Small intestine (tissue), 7 donors: ENCODE measurements around the gene CDK5. TPM values are rescaled to one million over a fixed set of nuclear protein-coding genes. Genes with fewer than 3 reads are reported as not detected.

ENCODE experiments used
- DNase-seq, 2 donors: peaks; one replicate each; pipeline versions ENCODE4 v3.0.0 to v3.0.0-alpha.2; 2013
- FAIRE-seq: peaks from 2 replicates; lab custom pipeline; 2012; peaks lifted over from hg19 to GRCh38; lab: Jason Lieb, UNC
- H3K27ac ChIP-seq, 3 donors: one replicate each; pipeline ENCODE4 v1.5.1; 2013; ENCODE audit warnings: low read length in 2 of 3, mild to moderate bottlenecking in 2 of 3, control low read depth in 1 of 3, inconsistent platforms in 1 of 3, low read depth in 1 of 3, moderate library complexity in 1 of 3
- H3K27me3 ChIP-seq, 3 donors: one replicate each; pipeline ENCODE4 v1.6.1; 2013; ENCODE audit warnings: low read length in 3 of 3, inconsistent platforms in 1 of 3; ENCODE audit not compliant: control insufficient read depth in 3 of 3, insufficient read depth in 3 of 3
- H3K36me3 ChIP-seq, 3 donors: one replicate each; pipeline ENCODE4 v1.6.1; 2013; ENCODE audit warnings: low read length in 3 of 3, inconsistent platforms in 1 of 3, low read depth in 1 of 3, mild to moderate bottlenecking in 1 of 3, moderate library complexity in 1 of 3; ENCODE audit not compliant: control insufficient read depth in 3 of 3, insufficient read depth in 2 of 3
- H3K4me1 ChIP-seq, 3 donors: one replicate each; pipeline ENCODE4 v1.6.1; 2013; ENCODE audit warnings: low read length in 2 of 3, inconsistent platforms in 1 of 3, low read depth in 1 of 3, mild to moderate bottlenecking in 1 of 3, moderate library complexity in 1 of 3; ENCODE audit not compliant: control insufficient read depth in 3 of 3, insufficient read depth in 2 of 3
- H3K4me3 ChIP-seq, 3 donors: one replicate each; pipeline ENCODE4 v1.5.1; 2013; ENCODE audit warnings: low read length in 3 of 3, control low read depth in 1 of 3, inconsistent platforms in 1 of 3, low read depth in 1 of 3, mild to moderate bottlenecking in 1 of 3, moderate library complexity in 1 of 3
- H3K9me3 ChIP-seq, 2 donors: one replicate each; pipeline ENCODE4 v1.6.1; 2013; ENCODE audit warnings: low read depth in 1 of 2, low read length in 1 of 2; ENCODE audit not compliant: control insufficient read depth in 2 of 2, insufficient read depth in 1 of 2
- WGBS, 3 donors: extraction: QIAGEN DNeasy Blood & Tissue Kit; methylation state at CpG; one replicate each; pipeline ENCODE4 v1.1.7; 2013; 5-methylcytosine and 5-hydroxymethylcytosine counted together
- polyA plus RNA-seq, 4 donors: library from polyadenylated mRNA; stranded (reverse) in 3 of 4; unstranded in 1 of 4; fragments of 200-250 nt in 3 of 4; fragments of 120-200 nt in 1 of 4; gene quantifications; one replicate each; pipeline versions ENCODE4 v1.2.1 to v1.2.3, GENCODE V29; 2013
- donor health status: healthy with polysubstance abuse.
- donor health status: control.
- donor health status: control.
- donor health status: Bipolar disorder and iron deficiency.
- donor health status: healthy.

The CDK5 gene
- polyA plus RNA-seq, 4 donors, result 10.8 to 19.7 (median 11.9) TPM

DNA sequence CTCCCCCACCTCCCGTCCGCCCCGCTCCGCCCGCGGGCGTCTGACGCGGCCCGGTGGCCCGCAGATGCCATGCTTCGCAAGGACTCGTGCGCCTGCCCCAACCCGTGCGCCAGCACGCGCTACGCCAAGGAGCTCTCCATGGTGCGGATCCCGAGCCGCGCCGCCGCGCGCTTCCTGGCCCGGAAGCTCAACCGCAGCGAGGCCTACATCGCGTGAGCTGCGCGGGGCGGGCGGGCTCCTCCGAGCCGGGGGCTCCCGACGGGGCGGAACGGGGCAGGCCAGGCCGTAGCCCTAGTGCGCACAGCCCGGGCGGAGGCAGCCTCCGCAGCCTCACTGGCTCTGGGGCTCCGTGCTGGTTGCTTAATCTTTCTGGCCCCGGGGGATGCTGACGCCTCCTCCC is 6.6 kb downstream of the CDK5 start:
- WGBS, 3 donors, result 2 to 5% (median 2%) methylated on average over 44 to 50 of the region's 50 CpGs
- Histone ChIP-seq H3K4me1 (peaks cover 0 to 3% (median 0%) of the 10 kb centered on the region in 3 donors), H3K27ac (no peak overlapping the region), H3K4me3 (no peak overlapping the region), H3K9me3 (no peaks in the 10 kb centered on the region), H3K27me3 (peaks cover 0 to 16% (median 0%) of the 10 kb centered on the region in 3 donors), H3K36me3 (peaks cover 0 to 36% (median 0%) of the 10 kb centered on the region in 3 donors)
- FAIRE-seq (no peak), DNase-seq (peak; percentile 49 to 89)

DNA sequence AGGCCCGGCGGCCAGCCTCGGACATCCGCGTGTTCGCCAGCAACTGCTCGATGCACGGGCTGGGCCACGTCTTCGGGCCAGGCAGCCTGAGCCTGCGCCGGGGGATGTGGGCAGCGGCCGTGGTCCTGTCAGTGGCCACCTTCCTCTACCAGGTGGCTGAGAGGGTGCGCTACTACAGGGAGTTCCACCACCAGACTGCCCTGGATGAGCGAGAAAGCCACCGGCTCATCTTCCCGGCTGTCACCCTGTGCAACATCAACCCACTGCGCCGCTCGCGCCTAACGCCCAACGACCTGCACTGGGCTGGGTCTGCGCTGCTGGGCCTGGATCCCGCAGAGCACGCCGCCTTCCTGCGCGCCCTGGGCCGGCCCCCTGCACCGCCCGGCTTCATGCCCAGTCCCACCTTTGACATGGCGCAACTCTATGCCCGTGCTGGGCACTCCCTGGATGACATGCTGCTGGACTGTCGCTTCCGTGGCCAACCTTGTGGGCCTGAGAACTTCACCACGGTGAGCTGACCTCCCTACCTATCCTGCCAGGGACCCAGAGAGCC is 8.7 kb downstream of the CDK5 start:
- Histone ChIP-seq H3K4me1 (peaks cover 0 to 3% (median 0%) of the 10 kb centered on the region in 3 donors), H3K27me3 (peaks cover 0 to 16% (median 0%) of the 10 kb centered on the region in 3 donors), H3K9me3 (no peaks in the 10 kb centered on the region), H3K27ac (no peak overlapping the region), H3K36me3 (peaks cover 0 to 44% (median 4%) of the 10 kb centered on the region in 3 donors), H3K4me3 (no peak overlapping the region)
- 89 to 90% (median 90%) methylated on average over 37 to 38 of the region's 38 CpGs for WGBS, 3 donors
- no peak for FAIRE-seq
- DNase-seq, result no peak

DNA sequence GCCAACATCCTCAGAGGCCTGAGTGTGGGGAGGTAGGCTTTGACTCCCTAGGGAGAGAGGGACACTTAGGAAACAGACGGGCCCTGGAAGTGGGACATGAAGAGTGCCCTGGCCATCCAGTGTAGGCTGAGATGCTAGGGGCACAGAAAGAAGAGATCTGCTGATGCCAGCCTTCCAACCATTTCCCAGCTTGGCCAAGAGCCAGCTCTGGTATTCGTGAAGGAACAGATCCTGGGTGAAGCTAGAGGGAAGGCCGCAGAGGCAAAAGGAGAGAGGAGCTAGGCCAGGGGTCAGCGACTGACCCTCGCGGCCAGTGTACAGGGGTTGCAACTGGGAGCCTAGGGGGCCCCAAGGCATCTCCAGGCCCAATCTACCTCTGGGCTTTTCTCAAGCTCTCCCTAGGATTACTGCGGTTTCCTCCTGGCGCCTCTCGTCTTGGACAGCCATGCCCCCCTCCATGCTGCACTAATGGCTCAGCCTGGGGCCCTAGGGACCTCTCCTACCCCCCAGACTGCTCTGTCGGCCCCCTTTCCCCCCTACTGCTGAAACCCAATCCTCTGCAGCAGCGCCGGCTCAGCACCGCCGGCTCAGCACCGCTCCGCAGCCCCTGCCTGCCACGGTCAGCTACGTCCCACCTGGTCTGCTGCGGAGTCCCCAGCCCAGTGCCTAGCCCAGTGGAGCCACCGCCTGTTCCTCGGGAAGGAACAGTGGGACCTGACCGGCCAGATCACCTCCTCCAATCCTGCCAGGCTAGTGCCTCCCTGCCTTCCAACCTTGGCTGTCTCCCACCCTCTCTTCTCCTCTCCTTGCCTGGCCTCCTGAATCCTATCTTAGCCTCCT is 9.5 kb downstream of the CDK5 start, which contains the start of gene ASIC3:
ASIC3 (plus strand) TSS at position 556 of the 840 bp plus-strand sequence. CDS start 355 bp downstream, outside the sequence.
- Histone ChIP-seq H3K27me3 (peaks cover 0 to 16% (median 0%) of the 10 kb centered on the region in 3 donors), H3K4me3 (no peak within 1 kb of the TSS), H3K4me1 (peaks cover 0 to 3% (median 0%) of the 10 kb centered on the region in 3 donors), H3K36me3 (peaks cover 0 to 40% (median 4%) of the 10 kb centered on the region in 3 donors), H3K27ac (no peak within 1 kb of the TSS), H3K9me3 (no peaks in the 10 kb centered on the region)
- FAIRE-seq (no peak), DNase-seq (no peak)
- 78 to 83% (median 81%) methylated on average over 21 to 22 of the region's 22 CpGs for WGBS, 3 donors

DNA sequence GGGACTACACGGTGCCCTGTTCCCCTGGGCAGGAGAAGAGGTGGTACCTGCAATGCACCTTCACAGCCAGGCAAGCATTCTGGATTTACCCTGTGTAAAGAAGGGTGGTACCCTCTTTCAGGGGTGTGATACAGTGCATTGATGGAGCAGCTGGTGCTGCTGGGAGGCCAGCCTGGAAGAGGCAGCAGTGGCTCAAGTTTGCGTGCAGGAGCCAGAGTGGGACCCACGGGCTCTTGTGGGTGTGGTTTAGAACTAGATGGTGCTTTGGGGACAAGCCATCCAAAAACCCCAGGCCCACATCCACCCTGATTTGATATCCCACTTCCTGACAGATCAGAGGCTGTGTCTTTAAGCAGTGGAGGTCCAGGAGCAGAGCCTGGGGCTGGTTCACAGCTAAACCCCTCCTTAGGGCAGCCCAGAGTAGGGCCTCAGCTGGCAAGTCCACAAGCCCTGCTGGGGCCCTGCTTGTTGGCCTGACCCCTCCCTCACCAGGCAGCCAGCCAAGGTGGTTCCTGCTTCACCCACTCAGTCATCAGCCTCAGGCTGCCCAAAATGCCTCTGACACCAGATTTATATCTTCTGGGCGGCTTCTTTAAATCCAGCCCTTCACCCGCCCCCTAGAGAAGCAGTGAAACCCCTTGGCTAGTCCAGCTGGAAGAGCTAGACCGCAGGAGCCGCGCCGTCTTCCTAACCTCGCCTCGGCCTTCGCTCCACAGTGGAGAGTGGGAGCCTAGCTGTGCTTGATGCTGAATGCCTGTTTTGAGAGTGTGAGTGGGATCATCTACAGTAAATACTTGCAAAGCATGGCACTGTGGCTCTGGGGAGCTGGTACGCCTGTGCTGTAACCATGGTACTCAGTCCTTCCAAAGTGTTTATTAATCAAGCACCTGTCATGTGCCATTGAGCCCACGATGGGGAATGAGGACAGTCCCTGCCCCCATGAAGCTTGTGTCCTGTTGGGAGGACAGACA is 10.8 kb downstream of the CDK5 start:
- Histone ChIP-seq H3K27me3 (peaks cover 0 to 16% (median 0%) of the 10 kb centered on the region in 3 donors), H3K4me3 (no peak overlapping the region), H3K27ac (no peak overlapping the region), H3K9me3 (no peaks in the 10 kb centered on the region), H3K4me1 (peaks cover 0 to 3% (median 0%) of the 10 kb centered on the region in 3 donors), H3K36me3 (peaks cover 0 to 43% (median 4%) of the 10 kb centered on the region in 3 donors)
- 50 to 69% (median 68%) methylated on average over 14 of the region's 14 CpGs for WGBS, 3 donors
- FAIRE-seq (no peak), DNase-seq (no peak)

DNA sequence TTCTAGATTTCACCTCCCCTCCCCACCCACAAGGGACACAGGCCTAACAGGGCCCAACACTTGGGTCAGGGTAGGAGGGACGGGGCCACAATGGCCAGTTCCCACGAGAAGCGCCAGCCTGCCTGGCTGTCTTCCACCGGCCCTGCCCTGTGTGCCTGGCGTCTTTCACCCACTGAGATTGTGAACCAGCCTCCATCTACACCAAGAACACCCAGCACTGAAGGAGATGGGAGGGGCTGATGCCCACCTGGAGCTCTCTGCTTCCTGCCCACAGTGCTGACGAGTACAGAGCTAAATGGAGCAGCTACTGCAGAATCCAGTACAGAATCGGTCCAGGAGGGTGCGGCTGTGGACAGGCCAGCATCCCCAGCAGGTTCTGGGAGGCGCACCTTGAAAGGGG is 11.7 kb downstream of the CDK5 start:
- DNase-seq, result no peak
- peaks cover 0 to 16% (median 0%) of the 10 kb centered on the region in 3 donors for H3K27me3 ChIP-seq
- no peak overlapping the region for H3K27ac ChIP-seq
- no peaks in the 10 kb centered on the region for H3K9me3 ChIP-seq
- H3K4me3 ChIP-seq, result no peak overlapping the region
- H3K4me1 ChIP-seq, result peaks cover 0 to 4% (median 0%) of the 10 kb centered on the region in 3 donors
- 81 to 87% (median 87%) methylated on average over 9 of the region's 9 CpGs for WGBS, 3 donors
- peaks cover 0 to 52% (median 5%) of the 10 kb centered on the region in 3 donors for H3K36me3 ChIP-seq
- no peak for FAIRE-seq

DNA sequence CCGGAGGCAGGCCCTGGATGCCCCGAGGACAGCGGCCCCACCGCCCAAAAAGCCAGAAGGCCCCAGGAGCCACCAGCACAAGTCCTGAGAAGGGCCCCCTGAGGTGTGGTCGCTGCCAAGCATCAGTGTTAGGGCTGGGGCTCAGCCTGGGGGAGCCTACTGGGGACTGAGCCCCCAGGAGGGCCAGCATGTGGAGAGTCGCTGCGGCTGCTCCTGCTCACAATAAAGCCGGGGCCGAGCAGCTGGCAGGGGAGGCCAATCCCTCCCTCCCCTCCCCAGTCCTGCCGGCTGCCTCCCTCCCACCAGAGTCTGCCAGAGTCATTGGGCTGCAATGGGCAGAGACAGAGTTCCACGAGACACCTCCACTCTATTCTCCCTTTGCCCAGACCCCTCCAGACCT is 12.4 kb downstream of the CDK5 start:
- WGBS, 3 donors, result 89 to 94% (median 93%) methylated on average over 11 of the region's 11 CpGs
- FAIRE-seq (no peak), DNase-seq (no peak)
- H3K27ac ChIP-seq, result no peak overlapping the region
- no peak overlapping the region for H3K4me3 ChIP-seq
- peaks cover 0 to 8% (median 0%) of the 10 kb centered on the region in 3 donors for H3K4me1 ChIP-seq
- peaks cover 0 to 55% (median 5%) of the 10 kb centered on the region in 3 donors for H3K36me3 ChIP-seq
- H3K9me3 ChIP-seq, result no peaks in the 10 kb centered on the region
- peaks cover 0 to 10% (median 0%) of the 10 kb centered on the region in 3 donors for H3K27me3 ChIP-seq

DNA sequence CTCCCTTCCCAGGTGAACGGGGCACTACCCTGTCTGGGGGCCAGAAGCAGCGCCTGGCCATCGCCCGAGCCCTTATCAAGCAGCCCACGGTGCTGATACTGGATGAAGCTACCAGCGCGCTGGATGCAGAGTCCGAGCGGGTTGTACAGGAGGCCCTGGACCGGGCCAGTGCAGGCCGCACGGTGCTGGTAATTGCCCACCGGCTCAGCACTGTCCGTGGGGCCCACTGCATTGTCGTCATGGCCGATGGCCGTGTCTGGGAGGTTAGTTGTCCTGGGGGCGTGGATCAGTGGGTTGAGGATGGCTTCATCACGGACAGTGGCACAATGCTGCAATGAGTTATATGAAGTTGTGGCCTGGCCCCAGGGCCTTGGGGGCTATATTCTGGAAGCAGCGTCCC is 13.7 kb downstream of the CDK5 start:
- FAIRE-seq (no peak), DNase-seq (no peak)
- Histone ChIP-seq H3K36me3 (peaks cover 0 to 55% (median 5%) of the 10 kb centered on the region in 3 donors), H3K9me3 (no peaks in the 10 kb centered on the region), H3K4me3 (no peak overlapping the region), H3K4me1 (peaks cover 0 to 21% (median 2%) of the 10 kb centered on the region in 3 donors), H3K27me3 (no peaks in the 10 kb centered on the region), H3K27ac (no peak overlapping the region)
- 93 to 95% (median 94%) methylated on average over 19 to 20 of the region's 20 CpGs for WGBS, 3 donors
